OCI-LY1 (cell line): ENCODE data around the gene PCBD1.

ENCODE experiments used
- EZH2 ChIP-seq: fragments of 200-600 bp; sonication (generic), shearing (Covaris generic); IDR thresholded peaks from 2 replicates; pipeline ENCODE4 v1.8.0; 2017; ENCODE audit warnings: borderline replicate concordance, mixed run types, mild to moderate bottlenecking, antibody characterized with exemption, low read length, moderate library complexity, mixed read lengths
- TF ChIP-seq, protein P1 (sequence below): fragments of 200-600 bp; sonication (generic), shearing (Covaris generic); IDR thresholded peaks from 2 replicates; pipeline ENCODE4 v1.5.1; 2017; ENCODE audit warnings: mild to moderate bottlenecking, antibody characterized with exemption, low read length, moderate library complexity, mixed read lengths

DNA sequence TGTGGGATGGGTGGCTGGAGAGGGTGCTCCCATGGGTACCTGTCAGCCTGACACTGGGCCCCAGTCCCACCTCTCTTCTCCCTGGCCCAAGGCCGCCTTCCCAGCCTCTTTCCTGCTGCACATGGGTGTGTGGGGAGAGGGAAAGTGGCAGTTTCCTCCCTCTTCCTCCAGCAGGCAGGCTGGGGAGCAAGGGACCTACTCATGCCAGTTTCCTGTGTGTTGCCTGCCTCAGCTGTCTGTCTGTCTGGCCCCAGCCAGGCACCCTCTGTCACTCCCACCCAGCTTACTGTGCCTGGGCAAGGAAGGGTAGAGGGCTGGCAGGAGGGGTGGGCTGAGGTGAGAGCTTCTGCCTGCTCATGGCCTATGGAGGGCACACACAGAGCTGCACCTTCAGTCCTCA is 46.3 kb upstream of the PCBD1 start:
- TF ChIP-seq, protein P1, sequence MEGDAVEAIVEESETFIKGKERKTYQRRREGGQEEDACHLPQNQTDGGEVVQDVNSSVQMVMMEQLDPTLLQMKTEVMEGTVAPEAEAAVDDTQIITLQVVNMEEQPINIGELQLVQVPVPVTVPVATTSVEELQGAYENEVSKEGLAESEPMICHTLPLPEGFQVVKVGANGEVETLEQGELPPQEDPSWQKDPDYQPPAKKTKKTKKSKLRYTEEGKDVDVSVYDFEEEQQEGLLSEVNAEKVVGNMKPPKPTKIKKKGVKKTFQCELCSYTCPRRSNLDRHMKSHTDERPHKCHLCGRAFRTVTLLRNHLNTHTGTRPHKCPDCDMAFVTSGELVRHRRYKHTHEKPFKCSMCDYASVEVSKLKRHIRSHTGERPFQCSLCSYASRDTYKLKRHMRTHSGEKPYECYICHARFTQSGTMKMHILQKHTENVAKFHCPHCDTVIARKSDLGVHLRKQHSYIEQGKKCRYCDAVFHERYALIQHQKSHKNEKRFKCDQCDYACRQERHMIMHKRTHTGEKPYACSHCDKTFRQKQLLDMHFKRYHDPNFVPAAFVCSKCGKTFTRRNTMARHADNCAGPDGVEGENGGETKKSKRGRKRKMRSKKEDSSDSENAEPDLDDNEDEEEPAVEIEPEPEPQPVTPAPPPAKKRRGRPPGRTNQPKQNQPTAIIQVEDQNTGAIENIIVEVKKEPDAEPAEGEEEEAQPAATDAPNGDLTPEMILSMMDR: no peak
- TF ChIP-seq EZH2: no peak
